Right lobe of liver (tissue), 6 donors: Measurements from ENCODE around the gene PHTF2. TPM values are rescaled to one million over a fixed set of nuclear protein-coding genes. Genes with fewer than 3 reads are reported as not detected.

Experiments
- ATAC-seq, 4 donors: fragments of 200-7000 bp; cut with Tn5 transposase; one replicate each; pipeline ENCODE4 v1.9.1; 2020; ENCODE audit warnings: mild to moderate bottlenecking in 4 of 4, moderate library complexity in 4 of 4
- DNase-seq, 3 donors: peaks; one replicate each; pipeline ENCODE4 v3.0.0-alpha.2; 2020
- H3K27ac ChIP-seq, 3 donors: fragments of 200-600 bp; one replicate each; pipeline ENCODE4 v1.8.0; 2022
- H3K27me3 ChIP-seq, 2 donors: fragments of 200-600 bp; one replicate each; pipeline ENCODE4 v1.8.0; 2022
- H3K36me3 ChIP-seq, 4 donors: fragments of 200-600 bp; sonication (generic) in 1 of 4; one replicate each; pipeline versions ENCODE4 v1.5.1 to v1.8.0; 2017 to 2022; ENCODE audit warnings: control low read depth in 1 of 4
- H3K4me1 ChIP-seq, 4 donors: fragments of 200-600 bp; sonication (generic) in 1 of 4; one replicate each; pipeline versions ENCODE4 v1.5.1 to v1.8.0; 2017 to 2022; ENCODE audit warnings: control low read depth in 1 of 4
- H3K4me3 ChIP-seq, 3 donors: fragments of 200-600 bp; one replicate each; pipeline ENCODE4 v1.8.0; 2022
- H3K9me3 ChIP-seq, 4 donors: fragments of 200-600 bp; sonication (generic) in 1 of 4; one replicate each; pipeline versions ENCODE4 v1.5.1 to v1.8.0; 2017 to 2022; ENCODE audit warnings: control low read depth in 1 of 4
- POLR2A ChIP-seq: fragments of 450-650 bp; IDR thresholded peaks from one replicate; pipeline ENCODE4 v1.6.1; 2017; ENCODE audit warnings: antibody characterized with exemption, mild to moderate bottlenecking
- WGBS: methylation state at CpG from one replicate; pipeline ENCODE4 v1.1.6; 2018; ENCODE audit warnings: low coverage, low lambda C conversion rate; ENCODE audit not compliant: insufficient coverage; ENCODE audit errors: missing lambda C conversion rate; 5-methylcytosine and 5-hydroxymethylcytosine counted together
- intact Hi-C, 2 donors: fragments of 100-400 bp; cut with DNase I; formaldehyde crosslinking; loops; one replicate each; pipeline versions ENCODE4 v1.11.2 to v1.14.1; 2022
- total RNA-seq, 6 experiments: library from RNA; depleted of rRNA in 2 of 6; stranded (reverse); fragments of >200 nt in 2 of 6; fragmentation: NEBNext Ultra II Directional in 3 of 6; extraction: Animal tissue kit (Norgen Biotek cat#: 25700) in 3 of 6; gene quantifications; one replicate each; pipeline versions ENCODE4 v1.1.0 to v1.2.4, GENCODE V29; 2016 to 2023
- TF ChIP-seq, protein P1 (sequence below), 4 donors: fragments of 200-600 bp in 3 of 4; fragments of 450-650 bp in 1 of 4; IDR thresholded peaks; one replicate each; pipeline versions ENCODE4 v1.5.1 to v1.8.0; 2016 to 2022; ENCODE audit warnings: antibody characterized with exemption in 4 of 4, mild to moderate bottlenecking in 2 of 4
- donor health status: DM: no; HTN: yes; CAD: no.
- donor health status: DM: no; HTN: no; CAD: no.
- donor health status: DM: no; HTN: no; CAD: no.
- donor health status: DM: no; HTN: yes; CAD: no.
- donor health status: DM: no; HTN: yes; CAD: no.

Gene PHTF2
- total RNA-seq, 6 experiments from 2014 or later = 2.4 to 6.8 (median 5.5) TPM

DNA sequence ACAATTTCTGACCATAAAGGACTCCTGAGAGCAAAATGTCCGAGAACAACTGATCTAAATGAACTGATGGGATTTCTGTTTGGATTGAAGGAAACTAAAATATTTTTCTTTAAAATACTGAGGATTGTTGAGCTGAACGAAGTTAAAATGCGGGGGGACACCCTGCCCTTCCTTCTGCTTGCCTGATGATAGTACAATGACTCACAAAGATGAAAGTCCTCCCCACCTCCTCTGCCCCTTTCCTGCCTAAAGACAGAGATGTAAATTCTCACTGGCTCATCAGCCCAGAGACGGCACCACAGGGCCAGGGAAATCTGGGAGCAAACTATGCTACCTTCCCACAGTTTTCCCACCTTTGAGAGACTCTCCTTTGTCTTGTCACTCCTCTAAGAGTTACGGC lies 180.6 kb downstream of the PHTF2 start:
- no peak for ATAC-seq
- no peak for DNase-seq
- no peaks in the 10 kb centered on the region for H3K36me3 ChIP-seq
- intact Hi-C loops = no loop called here
- H3K4me3 ChIP-seq = no peak overlapping the region
- TF ChIP-seq, protein P1, sequence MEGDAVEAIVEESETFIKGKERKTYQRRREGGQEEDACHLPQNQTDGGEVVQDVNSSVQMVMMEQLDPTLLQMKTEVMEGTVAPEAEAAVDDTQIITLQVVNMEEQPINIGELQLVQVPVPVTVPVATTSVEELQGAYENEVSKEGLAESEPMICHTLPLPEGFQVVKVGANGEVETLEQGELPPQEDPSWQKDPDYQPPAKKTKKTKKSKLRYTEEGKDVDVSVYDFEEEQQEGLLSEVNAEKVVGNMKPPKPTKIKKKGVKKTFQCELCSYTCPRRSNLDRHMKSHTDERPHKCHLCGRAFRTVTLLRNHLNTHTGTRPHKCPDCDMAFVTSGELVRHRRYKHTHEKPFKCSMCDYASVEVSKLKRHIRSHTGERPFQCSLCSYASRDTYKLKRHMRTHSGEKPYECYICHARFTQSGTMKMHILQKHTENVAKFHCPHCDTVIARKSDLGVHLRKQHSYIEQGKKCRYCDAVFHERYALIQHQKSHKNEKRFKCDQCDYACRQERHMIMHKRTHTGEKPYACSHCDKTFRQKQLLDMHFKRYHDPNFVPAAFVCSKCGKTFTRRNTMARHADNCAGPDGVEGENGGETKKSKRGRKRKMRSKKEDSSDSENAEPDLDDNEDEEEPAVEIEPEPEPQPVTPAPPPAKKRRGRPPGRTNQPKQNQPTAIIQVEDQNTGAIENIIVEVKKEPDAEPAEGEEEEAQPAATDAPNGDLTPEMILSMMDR (IDR thresholded peaks at IDR 0.05) = no peak
- TF ChIP-seq POLR2A = no peak
- no peaks in the 10 kb centered on the region for H3K9me3 ChIP-seq
- H3K27me3 ChIP-seq = no peaks in the 10 kb centered on the region
- no peaks in the 10 kb centered on the region for H3K4me1 ChIP-seq
- WGBS = 66% methylated on average over 5 of the region's 5 CpGs
- no peak overlapping the region for H3K27ac ChIP-seq

DNA sequence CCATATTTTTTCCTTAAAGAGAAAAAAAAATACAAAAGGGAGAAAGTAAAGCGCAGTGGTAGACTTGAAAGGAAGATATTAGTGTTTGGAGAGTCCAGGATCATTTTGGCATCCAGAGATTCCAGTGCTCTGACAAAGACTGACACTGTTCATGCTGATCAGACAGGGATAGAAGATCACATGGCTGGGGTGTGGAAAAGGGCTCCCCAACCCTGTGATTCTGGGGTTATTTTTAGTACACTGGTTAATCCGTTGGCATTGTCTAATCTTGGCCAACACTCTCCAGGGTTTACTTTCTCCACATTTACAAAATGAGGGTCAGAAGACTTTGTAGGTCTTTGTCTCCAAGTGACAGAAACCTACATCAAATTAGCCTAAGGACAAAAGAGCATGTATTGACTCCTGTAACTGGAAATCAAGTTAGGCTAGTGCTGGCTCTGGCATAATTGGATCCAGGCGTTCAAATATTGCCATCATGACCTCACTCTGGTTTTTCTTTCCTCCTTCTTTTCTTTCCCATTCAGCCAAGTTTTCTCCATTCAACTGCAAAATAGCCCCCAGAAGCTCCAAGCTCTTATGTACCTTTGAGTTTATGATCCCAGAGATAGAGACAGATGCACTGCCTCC lies 181.6 kb downstream of the PHTF2 start:
- TF ChIP-seq, protein P1 (IDR thresholded peaks at IDR 0.05) = no peak
- no peak for TF ChIP-seq POLR2A
- intact Hi-C loops = no loop called here
- ATAC-seq = no peak
- Histone ChIP-seq H3K4me1 (no peaks in the 10 kb centered on the region), H3K27ac (no peak overlapping the region), H3K27me3 (no peaks in the 10 kb centered on the region), H3K36me3 (no peaks in the 10 kb centered on the region), H3K9me3 (no peaks in the 10 kb centered on the region), H3K4me3 (no peak overlapping the region)
- 69% methylated on average over 3 of the region's 3 CpGs for WGBS
- DNase-seq = no peak

DNA sequence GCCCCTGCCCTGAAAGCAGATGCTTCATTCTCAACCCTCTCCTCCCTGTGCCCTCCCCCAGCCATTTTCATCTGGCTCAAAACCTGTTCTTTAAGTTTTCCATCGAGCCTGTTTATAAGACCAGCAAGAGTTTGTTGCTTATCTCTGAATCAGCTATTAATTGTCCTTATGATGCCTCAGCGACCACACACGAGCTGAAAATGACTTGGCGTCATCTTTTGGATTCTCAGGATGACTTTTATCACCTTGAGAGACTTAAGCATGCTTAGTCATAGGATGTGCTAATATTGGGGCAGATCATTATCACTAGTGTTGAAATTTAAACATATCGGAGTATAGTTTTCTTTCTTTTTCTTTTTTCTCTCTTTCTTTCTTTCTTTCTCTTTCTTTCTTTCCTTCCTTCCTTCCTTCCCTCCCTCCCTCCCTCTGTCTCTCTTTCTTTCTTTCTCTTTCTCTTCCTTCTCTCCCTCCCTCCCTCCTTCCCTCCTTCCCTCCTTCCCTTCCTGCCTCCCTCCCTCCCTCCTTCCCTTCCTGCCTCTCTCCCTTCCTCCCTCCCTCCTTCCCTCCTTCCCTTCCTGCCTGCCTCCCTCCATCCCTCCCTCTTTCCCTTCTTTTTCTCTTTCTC lies 184.5 kb downstream of the PHTF2 start:
- WGBS = 62% methylated on average over 5 of the region's 5 CpGs
- no peaks in the 10 kb centered on the region for H3K4me1 ChIP-seq

DNA sequence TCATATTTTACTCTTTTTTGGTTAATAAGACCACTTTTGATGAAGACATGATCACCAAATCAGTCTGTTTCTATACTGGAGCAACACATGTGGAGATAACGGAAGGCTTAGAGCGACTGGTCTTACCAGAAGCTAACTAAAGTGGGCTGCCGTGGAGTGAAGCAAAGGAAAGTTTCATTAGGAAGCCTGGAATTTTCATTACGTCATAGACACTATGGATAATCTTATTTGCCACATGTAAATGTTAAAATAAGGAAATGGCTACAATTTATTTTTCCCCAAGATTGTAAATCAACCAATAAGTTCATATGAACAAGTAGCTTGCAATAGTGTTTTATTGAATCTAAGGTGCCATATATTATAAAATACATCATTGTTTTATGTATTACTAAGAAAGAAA lies 185.4 kb downstream of the PHTF2 start:
- no peak overlapping the region for H3K4me3 ChIP-seq
- ATAC-seq (no peak), DNase-seq (no peak)
- TF ChIP-seq, protein P1 (IDR thresholded peaks at IDR 0.05) = no peak
- no peak for TF ChIP-seq POLR2A
- no peak overlapping the region for H3K27ac ChIP-seq
- no peaks in the 10 kb centered on the region for H3K27me3 ChIP-seq
- intact Hi-C loops = no loop called here
- H3K36me3 ChIP-seq = no peaks in the 10 kb centered on the region
- no peaks in the 10 kb centered on the region for H3K4me1 ChIP-seq
- H3K9me3 ChIP-seq = no peaks in the 10 kb centered on the region
- WGBS = 92% methylated on average over 4 of the region's 4 CpGs

More for the DNA sequence above, 184.5 kb downstream of the PHTF2 start:
- no peak overlapping the region for H3K27ac ChIP-seq
- DNase-seq (no peak), ATAC-seq (no peak)
- H3K4me3 ChIP-seq = no peak overlapping the region
- no peaks in the 10 kb centered on the region for H3K9me3 ChIP-seq
- no peaks in the 10 kb centered on the region for H3K36me3 ChIP-seq
- H3K27me3 ChIP-seq = no peaks in the 10 kb centered on the region
- no peak for TF ChIP-seq POLR2A
- TF ChIP-seq, protein P1 (IDR thresholded peaks at IDR 0.05) = no peak
- intact Hi-C loops = no loop called here
